Body of pancreas (tissue), 4 donors: Measurements from ENCODE around the gene NFKB1.

Experiments used
- CTCF ChIP-seq, 7 experiments: fragments of 450-650 bp in 4 of 7; fragments of 200-600 bp in 3 of 7; sonication (generic) in 3 of 7; IDR thresholded peaks; one replicate each; pipeline ENCODE4 v1.5.1; 2016 to 2019; ENCODE audit warnings: antibody characterized with exemption in 7 of 7
- POLR2A ChIP-seq, 3 donors: fragments of 450-650 bp; IDR thresholded peaks; one replicate each; pipeline ENCODE4 v1.6.1; 2016; ENCODE audit warnings: antibody characterized with exemption in 3 of 3, mild to moderate bottlenecking in 2 of 3

DNA sequence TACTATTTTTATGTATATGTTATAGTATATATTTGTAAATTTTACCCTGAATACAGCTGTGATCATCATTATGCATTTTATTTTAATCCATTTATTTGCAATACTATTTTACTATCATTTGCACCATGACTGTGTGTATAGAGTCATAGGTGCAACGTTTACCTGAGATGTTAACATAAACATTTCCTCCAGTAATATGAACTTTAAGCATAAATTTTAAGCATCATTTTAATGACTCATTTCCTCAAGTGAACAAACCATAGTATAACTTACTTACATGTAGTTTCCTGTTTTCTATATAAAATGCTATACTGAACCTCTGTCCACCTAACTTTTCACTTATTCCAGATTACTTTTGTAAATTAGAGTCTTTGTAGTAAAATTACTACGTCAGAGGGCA is 92.8 kb downstream of the NFKB1 start:
- TF ChIP-seq CTCF (IDR thresholded peaks at IDR 0.05) (no peak), POLR2A (IDR thresholded peaks at IDR 0.05) (no peak)
